COLO829 (cell line): ENCODE data around the gene RNF220.
"Not testable (repeated sequence)": the region's sequence is repeated elsewhere in the genome, so short reads cannot be mapped to it uniquely, and the experiment has no call there.

Experiments
- DNase-seq: peaks from one replicate; pipeline ENCODE4 v3.0.0; 2012; ENCODE audit warnings: low spot score

Gene RNF220

GRCh38 chr1:44549510-44549909, 144.5 kb downstream of the RNF220 start:
- no peak for DNase-seq

- DNase-seq = no peak
These were observed 148.2 kb downstream of the RNF220 start for GRCh38 chr1:44553127-44553758.

GRCh38 chr1:44553771-44554170, 148.7 kb downstream of the RNF220 start:
- DNase-seq = no peak

- no peak for DNase-seq
These were observed 149.7 kb downstream of the RNF220 start for GRCh38 chr1:44554706-44555105.

GRCh38 chr1:44557778-44558177, 152.7 kb downstream of the RNF220 start:
- no peak for DNase-seq

GRCh38 chr1:44558883-44559282, 153.8 kb downstream of the RNF220 start:
- DNase-seq = no peak

- no peak for DNase-seq
These were observed 154.3 kb downstream of the RNF220 start for GRCh38 chr1:44559330-44559729.

- no peak for DNase-seq
These were observed 154.9 kb downstream of the RNF220 start for GRCh38 chr1:44559913-44560312.

GRCh38 chr1:44560696-44561095, 155.6 kb downstream of the RNF220 start:
- not testable (repeated sequence) for DNase-seq

GRCh38 chr1:44565259-44565750, 160.2 kb downstream of the RNF220 start:
- no peak for DNase-seq

GRCh38 chr1:44565833-44566232, 160.8 kb downstream of the RNF220 start:
- no peak for DNase-seq

GRCh38 chr1:44566281-44567046, 161.4 kb downstream of the RNF220 start:
- DNase-seq = no peak

- no peak for DNase-seq
These were observed 163.3 kb downstream of the RNF220 start for GRCh38 chr1:44568128-44568900.

GRCh38 chr1:44569491-44569890, 164.4 kb downstream of the RNF220 start:
- no peak for DNase-seq

GRCh38 chr1:44571712-44572571, 166.9 kb downstream of the RNF220 start:
- DNase-seq = peak; percentile 45

GRCh38 chr1:44572572-44572879, 167.5 kb downstream of the RNF220 start:
- DNase-seq = no peak

GRCh38 chr1:44575396-44575795, 170.3 kb downstream of the RNF220 start:
- DNase-seq = no peak

- no peak for DNase-seq
These were observed 171.5 kb downstream of the RNF220 start for GRCh38 chr1:44576456-44577150.

GRCh38 chr1:44581205-44581604, 176.2 kb downstream of the RNF220 start:
- no peak for DNase-seq

GRCh38 chr1:44584167-44584566, 179.1 kb downstream of the RNF220 start:
- DNase-seq = no peak

GRCh38 chr1:44585315-44585920, 180.4 kb downstream of the RNF220 start:
- DNase-seq = no peak
